Neural cell (in vitro differentiated cells): ENCODE measurements around the gene CMTM6. TPM values are rescaled to one million over a fixed set of nuclear protein-coding genes. Genes with fewer than 3 reads are reported as not detected.
"Not testable (repeated sequence)": the region's sequence is repeated elsewhere in the genome, so short reads cannot be mapped to it uniquely, and the experiment has no call there.

ENCODE experiments used
- H2AFZ ChIP-seq: fragments of 200-600, 300-800 bp; sonication (generic), shearing (Covaris generic); 2 replicates; pipeline ENCODE4 v1.6.0; 2014; ENCODE audit warnings: low read depth, mild to moderate bottlenecking, antibody characterized with exemption, low read length, moderate library complexity
- H3F3A ChIP-seq: fragments of 200-600 bp; shearing (Covaris generic); 2 replicates; pipeline ENCODE4 v1.6.1; 2016; ENCODE audit warnings: mild to moderate bottlenecking, moderate library complexity, mixed read lengths, antibody characterized with exemption, low read length; ENCODE audit not compliant: insufficient read depth, poor library complexity, severe bottlenecking
- H3K27ac ChIP-seq: fragments of 200-600, 300-800 bp; sonication (generic), shearing (Covaris generic); 2 replicates; pipeline ENCODE4 v1.5.1; 2014; ENCODE audit warnings: mild to moderate bottlenecking, low read length, moderate library complexity
- H3K27me3 ChIP-seq: fragments of 300-800, 200-600 bp; sonication (generic), shearing (Covaris generic); 2 replicates; pipeline ENCODE4 v1.6.0; 2014; ENCODE audit warnings: mild to moderate bottlenecking, low read depth, low read length, moderate library complexity; ENCODE audit not compliant: insufficient read depth
- H3K36me3 ChIP-seq: fragments of 300-800, 200-600 bp; sonication (generic), shearing (Covaris generic); 2 replicates; pipeline ENCODE4 v1.5.1; 2014; ENCODE audit warnings: mild to moderate bottlenecking, antibody characterized with exemption, low read length, moderate library complexity; ENCODE audit not compliant: insufficient read depth
- H3K4me2 ChIP-seq: fragments of 300-800, 200-600 bp; sonication (generic), shearing (Covaris generic); 2 replicates; pipeline ENCODE4 v1.6.0; 2014; ENCODE audit warnings: mild to moderate bottlenecking, low read length
- H3K4me3 ChIP-seq: fragments of 300-800, 200-600 bp; sonication (generic), shearing (Covaris generic); 2 replicates; pipeline ENCODE4 v1.5.1; 2014; ENCODE audit warnings: mild to moderate bottlenecking, low read length, moderate library complexity
- H3K79me2 ChIP-seq: fragments of 200-600 bp; shearing (Covaris generic); replicated peaks from 2 replicates; pipeline ENCODE4 v1.6.0; 2014; ENCODE audit warnings: mild to moderate bottlenecking, low read length, moderate library complexity; ENCODE audit not compliant: insufficient read depth
- H3K9ac ChIP-seq: fragments of 300-800, 200-600 bp; sonication (generic), shearing (Covaris generic); 2 replicates; pipeline ENCODE4 v1.6.1; 2016; ENCODE audit warnings: mild to moderate bottlenecking, low read length, mixed read lengths
- H3K9me2 ChIP-seq: fragments of 200-600 bp; shearing (Covaris generic); 2 replicates; pipeline ENCODE4 v1.6.1; 2016; ENCODE audit warnings: mild to moderate bottlenecking, low read length, mixed read lengths; ENCODE audit not compliant: insufficient read depth
- H3K9me3 ChIP-seq: fragments of 200-600, 300-800 bp; sonication (generic), shearing (Covaris generic); 2 replicates; pipeline ENCODE4 v1.6.1; 2016; ENCODE audit warnings: mild to moderate bottlenecking, mixed run types, low read length, moderate library complexity, mixed read lengths
- H4K20me1 ChIP-seq: fragments of 200-600 bp; shearing (Covaris generic); 2 replicates; pipeline ENCODE4 v1.6.1; 2016; ENCODE audit warnings: mild to moderate bottlenecking, mixed run types; ENCODE audit not compliant: insufficient read depth
- EZH2 ChIP-seq: fragments of 200-600, 300-800 bp; shearing (Covaris generic), sonication (generic); IDR thresholded peaks from 2 replicates; pipeline ENCODE4 v1.6.1; 2014; ENCODE audit warnings: antibody characterized with exemption, low read length, borderline replicate concordance, mild to moderate bottlenecking; ENCODE audit not compliant: insufficient read depth, poor library complexity, severe bottlenecking
- MXI1 ChIP-seq: fragments of 450-650 bp; conservative IDR thresholded peaks from 2 replicates; pipeline ENCODE4 v1.6.1; 2014; ENCODE audit warnings: antibody characterized with exemption, mild to moderate bottlenecking; ENCODE audit not compliant: poor library complexity, severe bottlenecking
- RAD21 ChIP-seq: fragments of 450-650 bp; conservative IDR thresholded peaks from 2 replicates; pipeline ENCODE4 v1.6.1; 2014; ENCODE audit warnings: antibody characterized with exemption, mild to moderate bottlenecking, moderate library complexity
- SMC3 ChIP-seq: fragments of 450-650 bp; conservative IDR thresholded peaks from 2 replicates; pipeline ENCODE4 v1.6.1; 2014; ENCODE audit warnings: antibody characterized with exemption, mild to moderate bottlenecking, moderate library complexity; ENCODE audit not compliant: poor library complexity
- polyA plus RNA-seq: library from polyadenylated mRNA; depleted of rRNA; stranded (reverse); fragments of >200 nt; gene quantifications from 2 replicates; pipeline ENCODE4 v1.2.3, GENCODE V29; 2014
- TF ChIP-seq, protein P1 (sequence below): IDR thresholded peaks from 2 replicates; pipeline ENCODE4 v1.6.1; 2012; ENCODE audit warnings: borderline replicate concordance
- TF ChIP-seq, protein P2 (sequence below): fragments of 450-650 bp; IDR thresholded peaks from 2 replicates; pipeline ENCODE4 v1.5.1; 2014; ENCODE audit warnings: antibody characterized with exemption, mild to moderate bottlenecking, moderate library complexity; ENCODE audit not compliant: poor library complexity, severe bottlenecking

Gene CMTM6
- polyA plus RNA-seq, 1 donor from 2014 or later: 12.8 TPM

GRCh38 chr3:32467333-32468070 lies 35.1 kb downstream of the CMTM6 start:
- H3K4me3 ChIP-seq: no peak overlapping the region
- H3K27me3 ChIP-seq: no peaks in the 10 kb centered on the region
- TF ChIP-seq RAD21 (peak; percentile 75), SMC3 (peak; percentile 80), MXI1 (peak; percentile 14), EZH2 (no peak)
- TF ChIP-seq, protein P1, sequence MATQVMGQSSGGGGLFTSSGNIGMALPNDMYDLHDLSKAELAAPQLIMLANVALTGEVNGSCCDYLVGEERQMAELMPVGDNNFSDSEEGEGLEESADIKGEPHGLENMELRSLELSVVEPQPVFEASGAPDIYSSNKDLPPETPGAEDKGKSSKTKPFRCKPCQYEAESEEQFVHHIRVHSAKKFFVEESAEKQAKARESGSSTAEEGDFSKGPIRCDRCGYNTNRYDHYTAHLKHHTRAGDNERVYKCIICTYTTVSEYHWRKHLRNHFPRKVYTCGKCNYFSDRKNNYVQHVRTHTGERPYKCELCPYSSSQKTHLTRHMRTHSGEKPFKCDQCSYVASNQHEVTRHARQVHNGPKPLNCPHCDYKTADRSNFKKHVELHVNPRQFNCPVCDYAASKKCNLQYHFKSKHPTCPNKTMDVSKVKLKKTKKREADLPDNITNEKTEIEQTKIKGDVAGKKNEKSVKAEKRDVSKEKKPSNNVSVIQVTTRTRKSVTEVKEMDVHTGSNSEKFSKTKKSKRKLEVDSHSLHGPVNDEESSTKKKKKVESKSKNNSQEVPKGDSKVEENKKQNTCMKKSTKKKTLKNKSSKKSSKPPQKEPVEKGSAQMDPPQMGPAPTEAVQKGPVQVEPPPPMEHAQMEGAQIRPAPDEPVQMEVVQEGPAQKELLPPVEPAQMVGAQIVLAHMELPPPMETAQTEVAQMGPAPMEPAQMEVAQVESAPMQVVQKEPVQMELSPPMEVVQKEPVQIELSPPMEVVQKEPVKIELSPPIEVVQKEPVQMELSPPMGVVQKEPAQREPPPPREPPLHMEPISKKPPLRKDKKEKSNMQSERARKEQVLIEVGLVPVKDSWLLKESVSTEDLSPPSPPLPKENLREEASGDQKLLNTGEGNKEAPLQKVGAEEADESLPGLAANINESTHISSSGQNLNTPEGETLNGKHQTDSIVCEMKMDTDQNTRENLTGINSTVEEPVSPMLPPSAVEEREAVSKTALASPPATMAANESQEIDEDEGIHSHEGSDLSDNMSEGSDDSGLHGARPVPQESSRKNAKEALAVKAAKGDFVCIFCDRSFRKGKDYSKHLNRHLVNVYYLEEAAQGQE: no peak
- TF ChIP-seq, protein P2, sequence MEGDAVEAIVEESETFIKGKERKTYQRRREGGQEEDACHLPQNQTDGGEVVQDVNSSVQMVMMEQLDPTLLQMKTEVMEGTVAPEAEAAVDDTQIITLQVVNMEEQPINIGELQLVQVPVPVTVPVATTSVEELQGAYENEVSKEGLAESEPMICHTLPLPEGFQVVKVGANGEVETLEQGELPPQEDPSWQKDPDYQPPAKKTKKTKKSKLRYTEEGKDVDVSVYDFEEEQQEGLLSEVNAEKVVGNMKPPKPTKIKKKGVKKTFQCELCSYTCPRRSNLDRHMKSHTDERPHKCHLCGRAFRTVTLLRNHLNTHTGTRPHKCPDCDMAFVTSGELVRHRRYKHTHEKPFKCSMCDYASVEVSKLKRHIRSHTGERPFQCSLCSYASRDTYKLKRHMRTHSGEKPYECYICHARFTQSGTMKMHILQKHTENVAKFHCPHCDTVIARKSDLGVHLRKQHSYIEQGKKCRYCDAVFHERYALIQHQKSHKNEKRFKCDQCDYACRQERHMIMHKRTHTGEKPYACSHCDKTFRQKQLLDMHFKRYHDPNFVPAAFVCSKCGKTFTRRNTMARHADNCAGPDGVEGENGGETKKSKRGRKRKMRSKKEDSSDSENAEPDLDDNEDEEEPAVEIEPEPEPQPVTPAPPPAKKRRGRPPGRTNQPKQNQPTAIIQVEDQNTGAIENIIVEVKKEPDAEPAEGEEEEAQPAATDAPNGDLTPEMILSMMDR: peak; percentile 75
- no peaks in the 10 kb centered on the region for H3K9me2 ChIP-seq
- H3K79me2 ChIP-seq: no peaks in the 10 kb centered on the region
- no peaks in the 10 kb centered on the region for H3K36me3 ChIP-seq
- no peaks in the 10 kb centered on the region for H3K9me3 ChIP-seq
- no peak overlapping the region for H3K4me2 ChIP-seq
- no peak overlapping the region for H3K27ac ChIP-seq
- no peaks in the 10 kb centered on the region for H3F3A ChIP-seq
- H3K9ac ChIP-seq: no peak overlapping the region
- no peaks in the 10 kb centered on the region for H4K20me1 ChIP-seq
- no peak overlapping the region for H2AFZ ChIP-seq

DNA sequence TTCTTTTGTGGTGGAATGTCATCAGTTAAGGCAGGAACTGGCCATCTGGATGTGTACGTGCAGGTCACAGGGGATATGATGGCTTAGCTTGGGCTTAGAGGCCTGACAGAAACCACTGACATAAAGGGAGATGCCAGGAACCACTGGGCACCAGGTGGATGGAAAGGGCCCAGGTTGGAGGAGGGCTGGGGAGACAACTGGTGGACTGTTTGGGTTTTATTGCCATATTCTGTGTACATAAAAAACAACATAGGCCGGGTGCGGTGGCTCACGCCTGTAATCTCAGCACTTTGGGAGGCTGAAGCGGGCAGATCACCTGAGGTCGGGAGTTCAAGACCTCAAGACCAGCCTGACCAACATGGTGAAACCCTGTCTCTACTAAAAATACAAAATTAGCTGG lies 35.8 kb downstream of the CMTM6 start:
- H3K4me3 ChIP-seq, H3K79me2 ChIP-seq, H3K4me2 ChIP-seq, H3K9ac ChIP-seq, H3K27ac ChIP-seq, H3K9me3 ChIP-seq, H3K27me3 ChIP-seq, H4K20me1 ChIP-seq, H3K9me2 ChIP-seq, H3F3A ChIP-seq, H3K36me3 ChIP-seq, H2AFZ ChIP-seq: not testable (repeated sequence)

DNA sequence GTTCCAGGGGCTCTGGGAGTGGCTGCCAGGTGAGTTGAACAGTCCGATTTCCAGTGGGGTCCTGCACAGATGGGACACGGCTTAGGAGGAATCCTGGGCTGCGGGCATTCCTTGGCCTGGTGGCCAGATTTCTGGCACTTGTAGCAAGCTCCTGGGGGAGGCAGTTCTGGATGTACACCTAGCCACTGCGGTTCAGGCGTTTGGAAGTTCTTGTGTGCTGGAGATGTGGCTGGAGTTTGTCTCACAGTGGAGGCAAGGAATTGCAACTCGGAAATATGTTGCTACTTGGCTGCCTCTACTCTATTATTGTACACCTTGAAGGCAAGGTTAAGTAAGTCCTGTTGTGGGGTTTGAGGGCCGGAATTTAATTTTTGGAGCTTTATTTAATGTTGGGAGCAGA lies 37.9 kb downstream of the CMTM6 start:
- H3K4me3 ChIP-seq, H2AFZ ChIP-seq, H3K79me2 ChIP-seq, H3K36me3 ChIP-seq, H3K27me3 ChIP-seq, H3F3A ChIP-seq, H3K27ac ChIP-seq, H3K4me2 ChIP-seq, H3K9me3 ChIP-seq, H3K9ac ChIP-seq, H3K9me2 ChIP-seq, H4K20me1 ChIP-seq: not testable (repeated sequence)

DNA sequence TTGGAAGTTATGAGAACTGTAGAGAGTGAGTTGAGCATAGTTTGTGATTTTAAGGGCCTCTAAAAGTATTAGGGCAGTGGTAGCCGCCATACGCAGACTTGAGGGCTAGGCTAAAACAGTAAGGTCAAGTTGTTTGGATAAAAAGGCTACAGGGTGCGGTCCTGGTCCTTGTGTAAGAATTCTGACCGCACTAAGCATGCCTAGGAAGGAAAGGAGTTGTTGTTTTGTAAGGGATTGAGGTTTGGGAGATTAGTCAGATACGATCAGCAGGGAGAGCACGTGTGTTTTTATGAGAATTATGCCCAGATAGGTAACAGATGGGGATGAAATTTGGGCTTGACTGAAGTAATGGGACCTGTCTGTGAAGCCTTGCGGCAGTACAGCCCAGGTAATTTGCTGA lies 39.2 kb downstream of the CMTM6 start:
- not testable (repeated sequence) for H3K27ac ChIP-seq, H3K27me3 ChIP-seq, H3K4me2 ChIP-seq, H2AFZ ChIP-seq, H3K9ac ChIP-seq, H3K36me3 ChIP-seq, H3K4me3 ChIP-seq, H4K20me1 ChIP-seq, H3K9me3 ChIP-seq, H3K9me2 ChIP-seq, H3K79me2 ChIP-seq, H3F3A ChIP-seq

GRCh38 chr3:32462191-32462986 lies 40.3 kb downstream of the CMTM6 start:
- H3K79me2 ChIP-seq, H3K27ac ChIP-seq, H3K9me3 ChIP-seq, H3K27me3 ChIP-seq, H3F3A ChIP-seq, H3K4me2 ChIP-seq, H3K36me3 ChIP-seq, H4K20me1 ChIP-seq, H2AFZ ChIP-seq, H3K9me2 ChIP-seq, H3K9ac ChIP-seq, H3K4me3 ChIP-seq: not testable (repeated sequence)
